GM21825 (cell line): ENCODE data around the gene GPD1L.
"Not testable (repeated sequence)": the region's sequence is repeated elsewhere in the genome, so short reads cannot be mapped to it uniquely, and the experiment has no call there.

Source experiments
- ATAC-seq: cut with Tn5 transposase; IDR thresholded peaks from one replicate; pipeline ENCODE4 v1.9.1; 2021; ENCODE audit warnings: mild to moderate bottlenecking, moderate library complexity; ENCODE audit not compliant: unreplicated experiment

The GPD1L gene

DNA sequence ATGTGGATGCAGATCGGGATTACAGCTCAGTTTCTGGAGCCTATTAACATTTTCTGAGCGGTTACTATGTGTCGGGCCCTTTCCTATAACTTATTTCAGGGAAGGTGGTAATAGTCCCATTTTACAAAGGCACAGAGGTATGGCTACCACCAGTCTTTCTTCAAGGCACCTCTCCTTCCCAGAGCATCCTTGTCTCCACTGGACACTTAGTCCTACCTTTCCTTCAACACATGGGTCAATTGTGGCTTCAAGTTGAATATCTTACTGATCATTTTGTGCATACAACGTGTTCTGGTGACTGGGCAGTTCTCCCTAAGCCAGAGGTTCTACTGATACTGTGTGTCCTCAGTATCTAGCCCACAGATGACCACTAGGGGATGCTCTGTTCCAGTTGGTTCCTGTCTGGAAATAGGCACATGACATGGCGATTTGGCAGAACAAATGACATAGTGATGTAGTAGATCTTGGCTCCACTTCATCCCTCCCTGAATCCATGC is 71.3 kb downstream of the GPD1L start:
- ATAC-seq: peak; percentile 72

DNA sequence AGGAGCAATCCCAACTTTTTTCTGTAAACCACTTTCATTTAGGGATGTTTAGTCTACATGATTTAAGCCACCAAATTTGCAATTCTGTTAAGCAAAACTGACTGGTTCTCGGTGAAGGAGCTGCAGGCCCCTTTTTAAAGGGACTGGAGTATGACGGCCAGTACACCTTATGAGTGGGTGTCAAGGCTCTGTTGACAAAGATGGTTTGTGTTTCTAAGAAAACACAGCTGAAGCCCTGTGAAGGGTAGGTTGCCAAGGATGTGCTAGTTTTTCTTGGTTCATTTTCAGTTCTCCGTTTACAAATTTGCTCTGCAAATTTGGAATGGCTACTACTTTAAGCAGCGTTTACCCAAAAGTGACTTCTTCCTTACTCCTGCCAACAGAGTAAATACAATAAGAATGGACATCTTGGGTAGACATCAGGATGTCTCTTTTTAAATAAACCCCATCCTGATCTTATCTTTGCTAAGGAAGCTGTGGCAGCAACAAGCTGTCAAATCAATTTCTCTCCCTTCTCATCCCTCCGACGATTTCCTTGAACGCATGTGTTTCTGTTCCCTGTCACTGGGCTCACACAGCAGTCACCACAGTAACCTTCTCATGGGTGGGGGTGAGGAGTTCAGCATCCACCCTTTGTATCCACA is 73.8 kb downstream of the GPD1L start:
- ATAC-seq: no peak

DNA sequence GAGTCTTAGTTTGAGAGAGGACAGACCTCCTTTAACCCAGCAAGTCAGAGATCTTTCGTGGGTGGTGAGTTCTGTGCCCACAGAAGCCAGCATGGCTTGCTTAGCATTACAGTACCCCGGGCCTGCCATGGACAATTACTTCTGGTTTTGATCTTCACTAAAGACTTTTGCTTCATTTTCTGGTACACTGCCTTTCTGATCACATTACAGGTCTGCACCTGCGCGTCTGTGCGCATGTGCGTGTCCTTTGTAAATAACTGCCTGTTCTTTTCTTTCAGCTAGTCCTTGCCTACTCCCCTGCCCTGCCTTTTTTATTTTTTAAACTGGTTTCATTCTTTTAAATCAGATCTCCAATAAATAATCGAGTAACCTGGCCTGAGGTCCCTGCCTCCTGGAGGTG is 74.9 kb downstream of the GPD1L start:
- no peak for ATAC-seq

GRCh38 chr3:32181796-32182195 is 75.4 kb downstream of the GPD1L start:
- ATAC-seq: no peak

GRCh38 chr3:32184187-32184730 is 77.8 kb downstream of the GPD1L start:
- no peak for ATAC-seq

DNA sequence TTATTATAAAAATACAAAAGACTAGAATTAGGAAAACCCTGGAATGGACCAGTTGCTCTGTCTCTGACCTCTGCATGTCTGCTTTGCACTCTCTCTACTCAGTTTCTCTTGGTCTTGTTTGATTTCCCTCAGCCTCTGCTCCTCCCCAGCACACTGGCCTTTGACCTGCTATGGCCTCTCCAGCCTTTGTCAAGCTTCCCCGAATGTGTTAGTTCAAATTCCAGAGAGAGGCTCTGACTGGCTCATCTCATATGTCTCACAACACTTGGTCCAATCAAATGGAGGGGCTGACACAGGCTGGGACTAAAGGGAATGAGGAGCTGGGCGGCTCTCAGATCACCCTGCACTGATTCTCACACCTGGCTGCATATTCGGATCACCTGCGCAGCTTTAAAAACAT is 79.7 kb downstream of the GPD1L start:
- no peak for ATAC-seq

- ATAC-seq: no peak
Observed at GRCh38 chr3:32186876-32187275, 80.5 kb downstream of the GPD1L start.

DNA sequence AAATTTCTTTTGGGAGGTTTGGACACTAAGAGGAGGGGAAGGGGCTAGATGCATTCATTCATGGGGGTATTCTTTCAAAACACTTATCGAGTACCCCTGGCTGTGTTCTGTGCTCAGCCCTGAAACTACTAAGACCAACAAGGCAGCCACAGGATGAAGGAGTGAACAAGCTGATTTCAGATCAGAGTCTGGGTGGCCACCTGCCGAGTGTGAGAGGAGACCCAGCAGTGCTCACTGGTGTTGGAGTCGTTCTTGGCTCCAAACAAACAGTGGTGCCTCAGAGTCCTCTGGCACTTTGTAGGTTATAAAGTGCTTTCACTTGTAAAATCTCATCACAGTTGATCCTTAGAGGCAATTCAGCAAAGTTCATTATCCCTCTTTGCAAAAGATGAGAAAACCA is 83.3 kb downstream of the GPD1L start:
- ATAC-seq: no peak

DNA sequence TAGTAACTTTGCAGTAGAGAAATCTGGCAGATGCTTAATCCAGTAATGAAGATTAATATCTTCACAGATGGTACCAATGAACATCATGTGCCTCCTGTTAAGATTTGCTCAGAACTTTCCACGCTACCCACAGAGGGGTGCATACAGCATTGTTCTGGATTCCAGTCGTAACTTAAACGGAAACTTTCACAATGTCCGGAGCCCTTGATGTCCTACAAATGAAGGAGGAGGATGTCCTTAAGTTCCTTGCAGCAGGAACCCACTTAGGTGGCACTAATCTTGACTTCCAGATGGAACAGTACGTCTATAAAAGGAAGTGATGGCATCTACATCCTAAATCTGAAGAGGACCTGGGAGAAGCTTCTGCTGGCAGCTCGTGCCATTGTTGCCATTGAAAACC is 84.1 kb downstream of the GPD1L start:
- ATAC-seq: not testable (repeated sequence)

- ATAC-seq: no peak
Observed at GRCh38 chr3:32193101-32193500, 86.7 kb downstream of the GPD1L start.

- ATAC-seq: no peak
Observed at GRCh38 chr3:32194653-32195052, 88.2 kb downstream of the GPD1L start.

GRCh38 chr3:32195995-32196540 is 89.6 kb downstream of the GPD1L start:
- no peak for ATAC-seq

DNA sequence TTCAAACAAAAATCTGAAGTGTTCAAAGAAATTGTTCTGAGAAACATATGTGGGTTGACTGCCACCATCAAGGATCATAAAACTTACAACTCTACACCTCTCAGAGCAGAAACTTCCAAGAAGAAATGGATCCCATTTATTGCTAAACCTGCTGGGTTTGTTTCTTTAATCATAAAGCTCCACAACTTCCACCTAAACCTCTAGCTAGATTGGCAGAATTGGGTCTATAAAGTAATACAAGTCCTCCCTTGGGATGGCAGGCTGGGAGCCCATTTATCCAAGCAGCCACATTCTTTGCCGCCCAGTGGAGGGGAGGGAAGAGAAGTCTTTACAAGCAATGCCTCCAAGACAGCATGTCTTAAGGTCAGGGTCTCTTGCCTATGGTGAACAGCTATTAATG is 91.6 kb downstream of the GPD1L start:
- no peak for ATAC-seq

DNA sequence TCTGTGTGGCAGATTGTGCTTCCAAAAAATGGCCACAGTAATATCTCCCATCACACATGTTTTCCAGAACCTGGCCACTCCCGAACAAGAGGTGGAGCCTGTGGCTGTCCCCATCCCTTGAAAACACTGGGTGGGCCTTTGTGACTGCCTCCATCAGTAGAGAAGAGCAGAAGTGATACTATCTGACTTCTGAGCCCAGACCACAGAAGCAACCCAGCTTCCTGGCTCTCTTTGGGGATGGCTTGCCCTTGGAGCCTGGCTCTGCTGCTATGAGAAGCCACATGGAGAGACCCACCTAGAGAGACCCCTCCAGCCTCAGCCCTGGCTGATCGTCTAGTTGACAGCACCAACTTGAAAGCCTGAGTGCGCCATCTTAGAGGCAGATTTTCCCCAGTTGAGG is 92.3 kb downstream of the GPD1L start:
- ATAC-seq: no peak

DNA sequence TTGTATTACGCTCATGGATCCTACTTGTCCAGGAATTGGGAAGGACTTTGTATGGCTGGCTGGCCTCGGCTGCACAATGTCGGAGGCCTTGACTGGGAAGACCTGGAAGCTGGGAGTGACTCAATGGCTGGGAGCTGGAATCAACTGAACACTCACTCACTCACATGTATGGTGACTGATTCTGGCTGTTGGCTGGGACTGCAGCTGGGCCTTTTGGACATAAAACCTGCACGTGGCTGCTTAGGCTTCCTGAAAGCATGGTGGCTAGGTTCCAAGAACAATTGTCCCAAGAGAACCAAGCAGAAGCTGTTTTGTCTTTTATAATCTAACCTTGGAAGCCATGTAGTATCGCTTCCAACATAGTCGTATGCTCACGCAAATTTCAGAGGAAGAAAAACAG is 94.1 kb downstream of the GPD1L start:
- no peak for ATAC-seq

GRCh38 chr3:32200992-32201758 is 94.8 kb downstream of the GPD1L start:
- no peak for ATAC-seq

GRCh38 chr3:32202496-32202895 is 96.1 kb downstream of the GPD1L start:
- ATAC-seq: no peak

GRCh38 chr3:32203854-32204253 is 97.4 kb downstream of the GPD1L start:
- ATAC-seq: no peak

GRCh38 chr3:32208447-32208846 is 102.0 kb downstream of the GPD1L start:
- ATAC-seq: no peak

- no peak for ATAC-seq
Observed at GRCh38 chr3:32215185-32215584, 108.8 kb downstream of the GPD1L start.

GRCh38 chr3:32216172-32216783 is 109.9 kb downstream of the GPD1L start:
- ATAC-seq: no peak
